ENCODE results near the gene SELENOS.

SELENOS gene

GRCh38 chr15:101307897-101308603, 30.8 kb upstream of the SELENOS start:
- Histone ChIP-seq H3K9ac (ENCODE audit: low read depth, low read length) (no peak overlapping the region), H3K9me3 (ENCODE audit: control insufficient read depth, insufficient read depth, low read length) (no peaks in the 10 kb centered on the region), H3K4me1 (ENCODE audit: control insufficient read depth, insufficient read depth, low read length) (no peaks in the 10 kb centered on the region), H3K4me3 (ENCODE audit: low read depth, low read length) (no peak overlapping the region), H3K36me3 (ENCODE audit: control insufficient read depth, insufficient read depth, low read length) (no peaks in the 10 kb centered on the region), H3K27me3 (ENCODE audit: control insufficient read depth, insufficient read depth, low read length) (no peaks in the 10 kb centered on the region)

DNA sequence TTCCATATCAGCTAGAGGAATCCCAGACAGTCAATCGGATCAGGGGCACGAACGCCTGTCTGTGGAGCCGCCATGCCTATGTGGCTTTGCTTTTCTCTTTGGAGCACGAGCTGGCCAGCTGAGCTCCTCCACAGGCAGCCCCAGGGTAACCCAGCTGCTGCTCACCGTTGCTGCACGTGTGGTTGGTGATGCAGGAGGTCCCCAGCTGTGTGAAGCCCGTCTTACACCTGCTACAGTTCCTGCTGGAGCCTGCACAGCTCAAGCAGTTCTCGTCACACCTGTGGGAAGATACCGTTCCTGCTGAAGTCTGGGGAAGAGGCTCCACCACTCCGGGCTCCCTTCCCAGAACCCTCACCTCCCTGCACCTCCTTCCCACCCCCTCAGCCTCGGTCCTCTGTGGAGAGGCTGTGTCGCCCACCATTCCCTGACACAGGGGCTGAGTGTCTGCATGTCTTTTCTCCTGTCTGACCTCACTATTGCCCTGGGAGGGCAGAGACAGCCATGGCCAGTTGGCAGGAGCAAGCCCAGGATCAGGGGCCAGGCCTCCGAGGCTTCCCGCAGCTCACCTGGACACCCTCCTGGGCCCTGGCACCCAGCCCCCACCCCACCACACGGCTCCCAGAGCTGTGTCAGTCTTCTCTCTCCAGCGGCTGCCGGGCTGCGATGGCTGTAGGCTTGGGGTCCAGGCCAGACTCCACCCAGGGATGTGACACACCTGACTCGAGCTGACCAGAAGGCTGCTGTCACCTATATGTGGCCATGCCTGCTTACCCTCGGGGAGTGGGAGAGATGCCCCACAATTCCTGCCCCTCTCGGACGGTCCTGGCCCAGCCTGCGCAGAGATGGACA, 30.0 kb upstream of the SELENOS start:
- H3K9ac ChIP-seq (ENCODE audit: low read depth, low read length) = no peak overlapping the region
- no peaks in the 10 kb centered on the region for H3K36me3 ChIP-seq (ENCODE audit: control insufficient read depth, insufficient read depth, low read length)
- H3K9me3 ChIP-seq (ENCODE audit: control insufficient read depth, insufficient read depth, low read length) = no peaks in the 10 kb centered on the region
- no peaks in the 10 kb centered on the region for H3K27me3 ChIP-seq (ENCODE audit: control insufficient read depth, insufficient read depth, low read length)
- no peak overlapping the region for H3K4me3 ChIP-seq (ENCODE audit: low read depth, low read length)
- no peaks in the 10 kb centered on the region for H3K4me1 ChIP-seq (ENCODE audit: control insufficient read depth, insufficient read depth, low read length)

- no peaks in the 10 kb centered on the region for H3K4me1 ChIP-seq (ENCODE audit: control insufficient read depth, insufficient read depth, low read length)
- no peaks in the 10 kb centered on the region for H3K27me3 ChIP-seq (ENCODE audit: control insufficient read depth, insufficient read depth, low read length)
- no peaks in the 10 kb centered on the region for H3K36me3 ChIP-seq (ENCODE audit: control insufficient read depth, insufficient read depth, low read length)
- no peak overlapping the region for H3K9ac ChIP-seq (ENCODE audit: low read depth, low read length)
- no peak overlapping the region for H3K4me3 ChIP-seq (ENCODE audit: low read depth, low read length)
- no peaks in the 10 kb centered on the region for H3K9me3 ChIP-seq (ENCODE audit: control insufficient read depth, insufficient read depth, low read length)
Observed at GRCh38 chr15:101306341-101307047, 29.2 kb upstream of the SELENOS start.

- Histone ChIP-seq H3K4me1 (ENCODE audit: control insufficient read depth, insufficient read depth, low read length) (no peaks in the 10 kb centered on the region), H3K36me3 (ENCODE audit: control insufficient read depth, insufficient read depth, low read length) (no peaks in the 10 kb centered on the region), H3K9ac (ENCODE audit: low read depth, low read length) (no peak overlapping the region), H3K4me3 (ENCODE audit: low read depth, low read length) (no peak overlapping the region), H3K9me3 (ENCODE audit: control insufficient read depth, insufficient read depth, low read length) (no peaks in the 10 kb centered on the region), H3K27me3 (ENCODE audit: control insufficient read depth, insufficient read depth, low read length) (no peaks in the 10 kb centered on the region)
Observed at GRCh38 chr15:101305820-101306255, 28.6 kb upstream of the SELENOS start.

GRCh38 chr15:101303408-101303807, 26.1 kb upstream of the SELENOS start:
- Histone ChIP-seq H3K9ac (ENCODE audit: low read depth, low read length) (no peak overlapping the region), H3K9me3 (ENCODE audit: control insufficient read depth, insufficient read depth, low read length) (no peaks in the 10 kb centered on the region), H3K4me3 (ENCODE audit: low read depth, low read length) (no peak overlapping the region)

GRCh38 chr15:101296418-101297405, 19.4 kb upstream of the SELENOS start:
- H3K9ac ChIP-seq (ENCODE audit: low read depth, low read length) = no peak overlapping the region
- no peaks in the 10 kb centered on the region for H3K4me1 ChIP-seq (ENCODE audit: control insufficient read depth, insufficient read depth, low read length)
- no peaks in the 10 kb centered on the region for H3K9me3 ChIP-seq (ENCODE audit: control insufficient read depth, insufficient read depth, low read length)
- H3K27me3 ChIP-seq (ENCODE audit: control insufficient read depth, insufficient read depth, low read length) = no peaks in the 10 kb centered on the region
- H3K4me3 ChIP-seq (ENCODE audit: low read depth, low read length) = peak overlapping the region; percentile 97
- peaks cover 6% of the 10 kb centered on the region for H3K36me3 ChIP-seq (ENCODE audit: control insufficient read depth, insufficient read depth, low read length)

More at GRCh38 chr15:101303408-101303807, 26.1 kb upstream of the SELENOS start:
- Histone ChIP-seq H3K4me1 (ENCODE audit: control insufficient read depth, insufficient read depth, low read length) (no peaks in the 10 kb centered on the region), H3K36me3 (ENCODE audit: control insufficient read depth, insufficient read depth, low read length) (no peaks in the 10 kb centered on the region), H3K27me3 (ENCODE audit: control insufficient read depth, insufficient read depth, low read length) (no peaks in the 10 kb centered on the region)

- Histone ChIP-seq H3K36me3 (ENCODE audit: control insufficient read depth, insufficient read depth, low read length) (peaks cover 8% of the 10 kb centered on the region), H3K27me3 (ENCODE audit: control insufficient read depth, insufficient read depth, low read length) (no peaks in the 10 kb centered on the region), H3K9ac (ENCODE audit: low read depth, low read length) (peak overlapping the region; percentile 81), H3K4me3 (ENCODE audit: low read depth, low read length) (peak overlapping the region; percentile 97), H3K4me1 (ENCODE audit: control insufficient read depth, insufficient read depth, low read length) (no peaks in the 10 kb centered on the region), H3K9me3 (ENCODE audit: control insufficient read depth, insufficient read depth, low read length) (no peaks in the 10 kb centered on the region)
Observed at GRCh38 chr15:101295607-101296161, 18.4 kb upstream of the SELENOS start.

GRCh38 chr15:101294731-101295606, 17.7 kb upstream of the SELENOS start, which contains the start of gene SNRPA1:
Gene SNRPA1, minus strand, starts transcription at chr15:101295248. Its CDS starts 70 bp downstream, at chr15:101295178.
- H3K9ac ChIP-seq (ENCODE audit: low read depth, low read length) = peak within 1 kb of the TSS; percentile 87
- H3K36me3 ChIP-seq (ENCODE audit: control insufficient read depth, insufficient read depth, low read length) = peaks cover 8% of the 10 kb centered on the region
- H3K4me3 ChIP-seq (ENCODE audit: low read depth, low read length) = peak within 1 kb of the TSS; percentile 97
- no peaks in the 10 kb centered on the region for H3K9me3 ChIP-seq (ENCODE audit: control insufficient read depth, insufficient read depth, low read length)
- no peaks in the 10 kb centered on the region for H3K27me3 ChIP-seq (ENCODE audit: control insufficient read depth, insufficient read depth, low read length)
- H3K4me1 ChIP-seq (ENCODE audit: control insufficient read depth, insufficient read depth, low read length) = no peaks in the 10 kb centered on the region

GRCh38 chr15:101293122-101293521, 15.8 kb upstream of the SELENOS start:
- Histone ChIP-seq H3K9me3 (ENCODE audit: control insufficient read depth, insufficient read depth, low read length) (no peaks in the 10 kb centered on the region), H3K36me3 (ENCODE audit: control insufficient read depth, insufficient read depth, low read length) (peaks cover 22% of the 10 kb centered on the region), H3K4me3 (ENCODE audit: low read depth, low read length) (peak overlapping the region; percentile 97), H3K9ac (ENCODE audit: low read depth, low read length) (no peak overlapping the region), H3K27me3 (ENCODE audit: control insufficient read depth, insufficient read depth, low read length) (no peaks in the 10 kb centered on the region), H3K4me1 (ENCODE audit: control insufficient read depth, insufficient read depth, low read length) (no peaks in the 10 kb centered on the region)

- no peak overlapping the region for H3K4me3 ChIP-seq (ENCODE audit: low read depth, low read length)
- peaks cover 34% of the 10 kb centered on the region for H3K36me3 ChIP-seq (ENCODE audit: control insufficient read depth, insufficient read depth, low read length)
- no peak overlapping the region for H3K9ac ChIP-seq (ENCODE audit: low read depth, low read length)
- no peaks in the 10 kb centered on the region for H3K27me3 ChIP-seq (ENCODE audit: control insufficient read depth, insufficient read depth, low read length)
- H3K9me3 ChIP-seq (ENCODE audit: control insufficient read depth, insufficient read depth, low read length) = no peaks in the 10 kb centered on the region
- no peaks in the 10 kb centered on the region for H3K4me1 ChIP-seq (ENCODE audit: control insufficient read depth, insufficient read depth, low read length)
Observed at GRCh38 chr15:101288905-101289513, 11.7 kb upstream of the SELENOS start.

All from iPS-15b (cell line).